Measurements from ENCODE around the gene FOLR1. TPM values are rescaled to one million over a fixed set of nuclear protein-coding genes. Genes with fewer than 3 reads are reported as not detected.

FOLR1 gene
- total RNA-seq, 1 donor from 2014 or later = not detected

DNA sequence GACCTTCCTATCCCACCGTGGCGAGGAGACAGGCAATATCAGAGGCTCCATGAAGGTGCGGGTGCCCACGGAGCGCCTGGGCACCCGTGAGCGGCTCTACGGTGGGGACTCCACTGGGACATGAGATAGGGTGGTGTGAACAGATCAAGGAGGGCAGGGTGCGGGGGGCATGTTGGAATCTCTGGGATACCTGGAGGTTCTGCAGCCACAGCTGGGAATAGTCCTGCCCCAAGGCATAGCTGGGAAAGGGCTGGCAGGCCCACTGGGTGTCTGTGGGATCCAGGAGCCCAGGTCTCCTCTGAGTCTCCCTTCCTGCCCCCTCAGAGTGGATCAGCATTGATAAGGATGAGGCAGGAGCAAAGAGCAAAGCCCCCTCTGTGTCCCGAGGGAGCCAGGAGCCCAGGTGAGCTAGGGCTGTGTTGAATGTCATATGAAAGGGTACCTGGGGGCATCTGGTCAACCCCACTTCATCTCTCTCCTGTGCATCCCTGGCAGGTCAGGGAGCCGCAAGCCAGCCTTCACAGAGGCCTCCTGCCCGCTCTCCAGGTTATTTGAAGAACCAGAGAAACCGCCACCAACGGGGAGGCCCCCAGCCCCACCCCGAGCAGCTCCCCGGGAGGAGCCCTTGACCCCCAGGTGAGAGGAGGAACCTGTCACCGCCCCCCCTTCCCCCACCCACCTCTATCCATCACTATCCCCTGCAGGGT is 43.6 kb downstream of the FOLR1 start:
- H3K4me1 Mint-ChIP-seq (ENCODE audit: low read depth, unreplicated experiment) = peaks cover 4% of the 10 kb centered on the region
- no peak for DNase-seq
- no peak overlapping the region for H3K4me3 Mint-ChIP-seq (ENCODE audit: unreplicated experiment)
- H3K36me3 Mint-ChIP-seq (ENCODE audit: unreplicated experiment) = no peaks in the 10 kb centered on the region
- peaks cover 11% of the 10 kb centered on the region for H3K27me3 Mint-ChIP-seq (ENCODE audit: unreplicated experiment)
- peaks cover 2% of the 10 kb centered on the region for H3K9me3 Mint-ChIP-seq (ENCODE audit: unreplicated experiment)
- TF ChIP-seq, protein P1, sequence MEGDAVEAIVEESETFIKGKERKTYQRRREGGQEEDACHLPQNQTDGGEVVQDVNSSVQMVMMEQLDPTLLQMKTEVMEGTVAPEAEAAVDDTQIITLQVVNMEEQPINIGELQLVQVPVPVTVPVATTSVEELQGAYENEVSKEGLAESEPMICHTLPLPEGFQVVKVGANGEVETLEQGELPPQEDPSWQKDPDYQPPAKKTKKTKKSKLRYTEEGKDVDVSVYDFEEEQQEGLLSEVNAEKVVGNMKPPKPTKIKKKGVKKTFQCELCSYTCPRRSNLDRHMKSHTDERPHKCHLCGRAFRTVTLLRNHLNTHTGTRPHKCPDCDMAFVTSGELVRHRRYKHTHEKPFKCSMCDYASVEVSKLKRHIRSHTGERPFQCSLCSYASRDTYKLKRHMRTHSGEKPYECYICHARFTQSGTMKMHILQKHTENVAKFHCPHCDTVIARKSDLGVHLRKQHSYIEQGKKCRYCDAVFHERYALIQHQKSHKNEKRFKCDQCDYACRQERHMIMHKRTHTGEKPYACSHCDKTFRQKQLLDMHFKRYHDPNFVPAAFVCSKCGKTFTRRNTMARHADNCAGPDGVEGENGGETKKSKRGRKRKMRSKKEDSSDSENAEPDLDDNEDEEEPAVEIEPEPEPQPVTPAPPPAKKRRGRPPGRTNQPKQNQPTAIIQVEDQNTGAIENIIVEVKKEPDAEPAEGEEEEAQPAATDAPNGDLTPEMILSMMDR (IDR thresholded peaks at IDR 0.05; ENCODE audit: partially characterized antibody, unreplicated experiment) = no peak
- no peak overlapping the region for H3K27ac Mint-ChIP-seq (ENCODE audit: unreplicated experiment)

DNA sequence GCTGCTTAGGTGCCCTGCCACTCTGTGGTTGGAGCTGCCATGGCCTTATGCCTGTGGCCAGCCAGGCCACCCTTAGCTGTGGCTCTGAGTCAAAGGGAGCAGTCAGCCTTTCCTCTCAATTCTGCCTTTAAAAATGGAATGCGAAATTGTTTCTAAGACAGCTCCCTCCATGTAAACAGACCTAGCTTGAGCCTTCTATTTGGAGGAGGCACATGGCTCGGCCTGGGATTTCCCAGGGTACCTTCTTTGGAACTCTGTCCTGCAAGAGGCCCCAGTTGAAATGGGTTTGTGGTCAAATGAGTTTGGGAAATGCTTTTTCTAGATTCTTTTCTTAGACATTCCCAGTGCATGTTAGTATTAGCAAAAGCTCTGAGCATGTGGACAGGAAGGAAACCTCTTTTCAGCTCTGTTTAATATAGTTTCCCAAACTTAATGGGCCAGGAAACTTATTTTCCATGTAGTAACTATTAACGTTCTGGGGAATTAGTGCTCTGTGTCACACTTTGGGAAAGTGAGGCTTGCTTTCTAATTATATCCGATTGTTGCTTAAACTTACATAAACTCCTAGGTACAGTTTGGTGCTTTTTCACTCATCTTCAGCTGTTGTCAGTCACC is 44.2 kb downstream of the FOLR1 start:
- TF ChIP-seq, protein P1 (IDR thresholded peaks at IDR 0.05; ENCODE audit: partially characterized antibody, unreplicated experiment) = no peak
- no peak overlapping the region for H3K4me3 Mint-ChIP-seq (ENCODE audit: unreplicated experiment)
- peaks cover 2% of the 10 kb centered on the region for H3K9me3 Mint-ChIP-seq (ENCODE audit: unreplicated experiment)
- DNase-seq = no peak
- no peaks in the 10 kb centered on the region for H3K36me3 Mint-ChIP-seq (ENCODE audit: unreplicated experiment)
- peaks cover 14% of the 10 kb centered on the region for H3K27me3 Mint-ChIP-seq (ENCODE audit: unreplicated experiment)
- no peak overlapping the region for H3K27ac Mint-ChIP-seq (ENCODE audit: unreplicated experiment)
- peaks cover 4% of the 10 kb centered on the region for H3K4me1 Mint-ChIP-seq (ENCODE audit: low read depth, unreplicated experiment)

DNA sequence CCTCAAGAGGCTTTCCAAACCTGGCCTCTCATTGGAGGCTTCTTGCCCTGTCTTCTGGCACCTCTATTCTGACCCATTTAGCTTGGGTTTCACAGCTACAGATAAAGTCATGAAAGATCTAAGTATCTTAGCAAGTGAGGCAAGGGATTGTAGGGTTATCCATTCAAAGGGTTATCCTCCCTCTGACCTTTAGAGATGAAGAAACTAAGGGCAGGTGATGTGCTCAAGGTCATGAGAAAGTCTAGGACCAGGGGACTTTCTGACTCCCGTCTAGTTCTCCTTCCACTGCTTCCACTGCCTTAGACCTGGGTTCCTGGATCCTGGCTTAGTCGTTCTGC is 44.8 kb downstream of the FOLR1 start:
- Mint-ChIP-seq H3K4me1 (ENCODE audit: low read depth, unreplicated experiment) (peaks cover 4% of the 10 kb centered on the region), H3K27me3 (ENCODE audit: unreplicated experiment) (peaks cover 15% of the 10 kb centered on the region), H3K4me3 (ENCODE audit: unreplicated experiment) (no peak overlapping the region), H3K27ac (ENCODE audit: unreplicated experiment) (no peak overlapping the region), H3K36me3 (ENCODE audit: unreplicated experiment) (no peaks in the 10 kb centered on the region), H3K9me3 (ENCODE audit: unreplicated experiment) (peaks cover 2% of the 10 kb centered on the region)
- TF ChIP-seq, protein P1 (IDR thresholded peaks at IDR 0.05; ENCODE audit: partially characterized antibody, unreplicated experiment) = no peak
- no peak for DNase-seq

DNA sequence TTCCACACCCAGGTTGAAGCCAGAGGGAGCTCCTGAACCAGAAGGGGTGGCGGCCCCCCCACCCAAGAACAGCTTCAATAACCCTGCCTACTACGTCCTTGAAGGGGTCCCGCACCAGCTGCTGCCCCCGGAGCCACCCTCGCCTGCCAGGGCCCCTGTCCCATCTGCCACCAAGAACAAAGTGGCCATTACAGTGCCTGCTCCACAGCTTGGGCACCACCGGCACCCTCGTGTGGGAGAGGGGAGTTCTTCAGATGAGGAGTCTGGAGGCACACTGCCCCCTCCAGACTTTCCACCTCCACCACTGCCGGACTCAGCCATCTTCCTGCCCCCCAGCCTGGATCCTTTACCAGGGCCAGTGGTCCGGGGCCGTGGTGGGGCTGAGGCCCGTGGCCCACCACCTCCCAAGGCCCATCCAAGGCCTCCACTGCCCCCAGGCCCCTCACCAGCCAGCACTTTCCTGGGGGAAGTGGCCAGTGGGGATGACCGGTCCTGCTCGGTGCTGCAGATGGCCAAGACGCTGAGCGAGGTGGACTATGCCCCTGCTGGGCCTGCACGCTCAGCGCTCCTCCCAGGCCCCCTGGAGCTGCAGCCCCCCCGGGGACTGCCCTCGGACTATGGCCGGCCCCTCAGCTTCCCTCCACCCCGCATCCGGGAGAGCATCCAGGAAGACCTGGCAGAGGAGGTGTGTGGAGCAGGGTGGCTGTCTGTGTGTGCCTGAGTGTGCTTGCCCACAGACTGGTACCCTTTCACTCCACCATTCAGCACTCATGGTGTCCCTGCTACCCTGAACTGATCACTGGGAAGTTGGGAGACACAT is 45.4 kb downstream of the FOLR1 start:
- no peaks in the 10 kb centered on the region for H3K36me3 Mint-ChIP-seq (ENCODE audit: unreplicated experiment)
- DNase-seq = no peak
- H3K27me3 Mint-ChIP-seq (ENCODE audit: unreplicated experiment) = peaks cover 21% of the 10 kb centered on the region
- peaks cover 4% of the 10 kb centered on the region for H3K4me1 Mint-ChIP-seq (ENCODE audit: low read depth, unreplicated experiment)
- H3K4me3 Mint-ChIP-seq (ENCODE audit: unreplicated experiment) = no peak overlapping the region
- H3K9me3 Mint-ChIP-seq (ENCODE audit: unreplicated experiment) = peaks cover 2% of the 10 kb centered on the region
- TF ChIP-seq, protein P1 (IDR thresholded peaks at IDR 0.05; ENCODE audit: partially characterized antibody, unreplicated experiment) = no peak
- no peak overlapping the region for H3K27ac Mint-ChIP-seq (ENCODE audit: unreplicated experiment)
